Measurements from ENCODE around the gene TIMM23B.
"Not testable (repeated sequence)": the region's sequence is repeated elsewhere in the genome, so short reads cannot be mapped to it uniquely, and the experiment has no call there.

DNA sequence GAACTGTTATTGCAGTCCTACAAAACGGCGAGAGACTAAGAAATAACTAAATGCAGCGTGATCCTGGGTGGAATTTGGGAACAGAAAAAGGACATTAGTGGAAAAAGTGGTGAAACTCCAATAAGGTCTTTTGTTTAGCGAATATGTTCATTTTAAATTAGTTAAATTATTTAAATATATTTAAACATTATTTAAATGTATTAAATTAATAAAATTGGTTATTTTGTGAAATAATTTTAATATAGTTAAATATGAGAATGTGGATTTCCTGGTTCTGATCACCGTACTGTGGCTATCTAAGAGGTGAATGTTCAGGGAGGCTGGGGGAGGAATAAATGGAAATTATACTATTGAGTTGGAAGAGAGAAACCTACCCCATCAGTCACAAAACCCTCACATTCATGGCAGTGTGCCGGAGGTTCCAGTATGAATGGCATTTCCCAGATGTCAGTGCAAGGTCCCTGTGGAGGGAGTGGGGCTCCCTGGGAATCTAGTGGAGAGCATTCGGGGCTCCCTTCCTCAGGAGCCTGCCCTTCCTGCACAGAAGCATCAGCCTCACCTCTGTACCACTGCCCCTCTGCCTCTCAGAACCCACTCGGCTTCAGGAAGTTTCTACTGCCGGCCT, 73.9 kb downstream of the TIMM23B start:
- not testable (repeated sequence) for TF ChIP-seq SUZ12 (IDR thresholded peaks at IDR 0.05; ENCODE audit: extremely low read depth, insufficient read depth, insufficient read length); ZNF274 (IDR thresholded peaks at IDR 0.05; ENCODE audit: low read depth, low read length); YY1 (IDR thresholded peaks at IDR 0.05; ENCODE audit: insufficient read depth, insufficient read length)

Measured in NT2/D1 (cell line).